Body of pancreas (tissue), 4 donors: ENCODE data around the gene LRRIQ1. TPM values are rescaled to one million over a fixed set of nuclear protein-coding genes. Genes with fewer than 3 reads are reported as not detected.

Experiments
- ATAC-seq: fragments of 150-250 bp; one replicate; pipeline ENCODE4 v1.9.1; 2016
- DNase-seq, 4 donors: peaks; one replicate each; pipeline ENCODE4 v3.0.0-alpha.2; 2019
- H3K27ac ChIP-seq, 4 donors: fragments of 200-600 bp; sonication (generic); 1 replicate in 3 of 4; 2 replicates in 1 of 4; pipeline versions ENCODE4 v1.5.1 to v1.6.1; 2016 to 2019; ENCODE audit warnings: mild to moderate bottlenecking in 1 of 4, mixed read lengths in 1 of 4, moderate library complexity in 1 of 4
- H3K27me3 ChIP-seq, 2 donors: fragments of 200-600 bp; sonication (generic); one replicate each; pipeline ENCODE4 v1.6.0; 2016; ENCODE audit warnings: mild to moderate bottlenecking in 1 of 2
- H3K36me3 ChIP-seq, 2 donors: fragments of 200-600 bp; sonication (generic); replicated peaks in 1 of 2; 2 replicates each; pipeline ENCODE4 v1.5.1; 2016; ENCODE audit warnings: low read depth in 2 of 2; ENCODE audit not compliant: insufficient read depth in 1 of 2
- H3K4me1 ChIP-seq: fragments of 200-600 bp; sonication (generic); one replicate; pipeline ENCODE4 v1.6.0; 2016
- H3K4me3 ChIP-seq, 2 donors: fragments of 200-600 bp; sonication (generic); 1 replicate in 1 of 2; 2 replicates in 1 of 2; pipeline ENCODE4 v1.5.1; 2016 to 2019
- H3K9me3 ChIP-seq, 3 donors: fragments of 200-600 bp; sonication (generic); 1 replicate in 2 of 3; 2 replicates in 1 of 3; pipeline ENCODE4 v1.5.1; 2016
- POLR2A ChIP-seq, 3 donors: fragments of 450-650 bp; IDR thresholded peaks; one replicate each; pipeline ENCODE4 v1.6.1; 2016; ENCODE audit warnings: antibody characterized with exemption in 3 of 3, mild to moderate bottlenecking in 2 of 3
- WGBS, 2 donors: methylation state at CpG; one replicate each; pipeline ENCODE4 v1.1.5; 2017; 5-methylcytosine and 5-hydroxymethylcytosine counted together
- intact Hi-C: fragments of 100-400 bp; cut with DNase I; formaldehyde crosslinking; loops from one replicate; pipeline ENCODE4 v1.15.1; 2023
- total RNA-seq, 2 donors: library from RNA; depleted of rRNA; stranded (reverse); fragments of >200 nt; gene quantifications; one replicate each; pipeline ENCODE4 v1.1.0, GENCODE V29; 2016
- TF ChIP-seq, protein P1 (sequence below), 7 experiments: fragments of 450-650 bp in 4 of 7; fragments of 200-600 bp in 3 of 7; sonication (generic) in 3 of 7; IDR thresholded peaks; one replicate each; pipeline ENCODE4 v1.5.1; 2016 to 2019; ENCODE audit warnings: antibody characterized with exemption in 7 of 7

Gene LRRIQ1
- total RNA-seq, 2 donors from 2014 or later = 1.0 to 3.6 TPM

DNA sequence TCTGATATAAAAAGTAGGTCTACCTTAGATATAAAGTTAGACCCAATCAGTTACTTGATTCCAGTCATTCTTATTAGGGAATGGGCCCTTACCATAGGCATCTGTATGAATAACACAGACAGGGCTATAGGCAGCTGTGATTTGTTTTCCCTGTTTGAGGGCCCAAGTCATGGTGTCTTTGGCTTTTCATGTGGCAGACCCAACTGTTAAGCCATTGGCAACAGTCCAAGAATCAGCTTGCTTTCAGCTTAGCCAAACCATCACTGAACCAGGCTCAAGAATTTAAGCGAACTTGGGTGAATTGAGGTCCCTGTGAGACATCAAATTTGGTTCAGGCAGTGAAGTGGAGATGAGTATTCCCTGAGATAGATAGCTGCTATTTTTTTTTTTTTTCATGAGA is 111.2 kb downstream of the LRRIQ1 start:
- 71 to 81% methylated on average over 1 of the region's 1 CpG for WGBS, 2 donors
- no peak for TF ChIP-seq POLR2A (IDR thresholded peaks at IDR 0.05)
- TF ChIP-seq, protein P1, sequence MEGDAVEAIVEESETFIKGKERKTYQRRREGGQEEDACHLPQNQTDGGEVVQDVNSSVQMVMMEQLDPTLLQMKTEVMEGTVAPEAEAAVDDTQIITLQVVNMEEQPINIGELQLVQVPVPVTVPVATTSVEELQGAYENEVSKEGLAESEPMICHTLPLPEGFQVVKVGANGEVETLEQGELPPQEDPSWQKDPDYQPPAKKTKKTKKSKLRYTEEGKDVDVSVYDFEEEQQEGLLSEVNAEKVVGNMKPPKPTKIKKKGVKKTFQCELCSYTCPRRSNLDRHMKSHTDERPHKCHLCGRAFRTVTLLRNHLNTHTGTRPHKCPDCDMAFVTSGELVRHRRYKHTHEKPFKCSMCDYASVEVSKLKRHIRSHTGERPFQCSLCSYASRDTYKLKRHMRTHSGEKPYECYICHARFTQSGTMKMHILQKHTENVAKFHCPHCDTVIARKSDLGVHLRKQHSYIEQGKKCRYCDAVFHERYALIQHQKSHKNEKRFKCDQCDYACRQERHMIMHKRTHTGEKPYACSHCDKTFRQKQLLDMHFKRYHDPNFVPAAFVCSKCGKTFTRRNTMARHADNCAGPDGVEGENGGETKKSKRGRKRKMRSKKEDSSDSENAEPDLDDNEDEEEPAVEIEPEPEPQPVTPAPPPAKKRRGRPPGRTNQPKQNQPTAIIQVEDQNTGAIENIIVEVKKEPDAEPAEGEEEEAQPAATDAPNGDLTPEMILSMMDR (IDR thresholded peaks at IDR 0.05) = no peak
- H3K36me3 ChIP-seq = no peaks in the 10 kb centered on the region
- no peaks in the 10 kb centered on the region for H3K27me3 ChIP-seq
- H3K9me3 ChIP-seq = no peaks in the 10 kb centered on the region
- H3K4me3 ChIP-seq = no peak overlapping the region
- no peak overlapping the region for H3K27ac ChIP-seq
- ATAC-seq (no peak), DNase-seq (no peak)
- H3K4me1 ChIP-seq = no peaks in the 10 kb centered on the region
- intact Hi-C loops = no loop called here

DNA sequence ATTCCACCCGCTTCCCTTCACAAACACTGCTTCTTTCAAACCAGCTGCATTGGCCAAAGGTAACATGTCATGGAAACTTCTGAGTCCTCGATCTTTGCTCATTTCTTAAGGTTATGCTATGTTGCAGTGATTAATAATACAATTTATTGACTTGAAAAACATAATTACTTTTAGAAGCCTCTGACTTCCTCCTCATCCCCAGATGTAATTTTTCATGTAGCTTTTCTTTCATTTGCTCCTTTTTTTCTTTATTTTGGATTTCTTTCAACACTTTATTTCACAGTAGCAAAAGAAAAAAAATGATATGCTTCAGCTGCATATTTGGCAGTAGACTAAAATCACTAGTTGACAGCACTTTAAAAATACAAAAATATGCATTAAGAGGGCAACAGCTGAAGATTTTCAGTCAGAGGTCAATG is 116.2 kb downstream of the LRRIQ1 start:
- ATAC-seq = no peak
- no peak for TF ChIP-seq POLR2A (IDR thresholded peaks at IDR 0.05)
- TF ChIP-seq, protein P1 (IDR thresholded peaks at IDR 0.05) = no peak
- intact Hi-C loops = no loop called here
- Histone ChIP-seq H3K27ac (no peak overlapping the region), H3K9me3 (no peaks in the 10 kb centered on the region), H3K27me3 (no peaks in the 10 kb centered on the region), H3K4me1 (no peaks in the 10 kb centered on the region), H3K36me3 (no peaks in the 10 kb centered on the region), H3K4me3 (no peak overlapping the region)
- WGBS, 2 donors = 33 to 44% methylated on average over 2 of the region's 2 CpGs
- no peak for DNase-seq

DNA sequence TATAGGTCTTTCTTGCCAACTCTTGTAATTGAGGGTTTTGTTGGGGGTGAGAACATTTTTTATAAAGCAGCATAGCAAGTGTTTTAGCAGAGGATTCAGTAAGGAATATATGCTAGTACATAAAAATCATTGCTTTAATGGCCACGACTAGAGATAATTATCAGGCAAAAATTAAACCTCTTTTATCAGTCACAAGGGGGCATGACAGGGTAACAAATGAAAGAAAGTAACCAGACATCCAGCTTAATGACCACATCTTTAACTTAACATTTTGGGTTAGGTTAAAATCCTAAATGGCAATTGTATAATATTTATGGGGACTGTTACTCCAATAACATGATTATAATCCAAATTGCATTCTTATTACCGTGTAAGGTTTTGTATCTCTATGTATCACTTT is 119.6 kb downstream of the LRRIQ1 start:
- H3K36me3 ChIP-seq = no peaks in the 10 kb centered on the region
- no peak overlapping the region for H3K27ac ChIP-seq
- intact Hi-C loops = no loop called here
- no peak overlapping the region for H3K4me3 ChIP-seq
- DNase-seq = no peak
- ATAC-seq = no peak
- no peaks in the 10 kb centered on the region for H3K27me3 ChIP-seq
- TF ChIP-seq, protein P1 (IDR thresholded peaks at IDR 0.05) = no peak
- TF ChIP-seq POLR2A (IDR thresholded peaks at IDR 0.05) = no peak
- H3K4me1 ChIP-seq = no peaks in the 10 kb centered on the region
- H3K9me3 ChIP-seq = no peaks in the 10 kb centered on the region
- WGBS, 2 donors = 24 to 26% methylated on average over 2 of the region's 2 CpGs

DNA sequence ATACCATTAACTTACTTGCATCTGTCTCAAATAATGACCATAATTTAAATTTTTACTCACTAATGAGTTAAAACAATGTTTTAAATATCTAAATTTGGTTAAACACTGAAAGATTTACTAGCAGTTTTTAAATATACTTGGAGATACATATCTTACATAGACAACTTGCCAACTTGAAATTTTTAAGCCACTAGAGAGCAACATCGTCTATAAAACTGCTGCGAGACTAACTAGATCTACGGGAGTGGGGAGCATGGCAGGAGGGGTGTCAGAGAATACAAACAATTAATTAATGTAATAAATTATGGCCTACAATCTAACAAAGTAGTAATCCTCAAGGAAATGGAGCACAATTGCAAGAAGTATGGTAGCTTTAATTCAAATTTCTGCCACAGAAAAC is 120.4 kb downstream of the LRRIQ1 start:
- TF ChIP-seq, protein P1 (IDR thresholded peaks at IDR 0.05) = no peak
- no peak for TF ChIP-seq POLR2A (IDR thresholded peaks at IDR 0.05)
- 58 to 59% methylated on average over 3 of the region's 3 CpGs for WGBS, 2 donors
- Histone ChIP-seq H3K27me3 (no peaks in the 10 kb centered on the region), H3K9me3 (no peaks in the 10 kb centered on the region), H3K27ac (no peak overlapping the region), H3K36me3 (no peaks in the 10 kb centered on the region), H3K4me1 (no peaks in the 10 kb centered on the region), H3K4me3 (no peak overlapping the region)
- ATAC-seq = no peak
- intact Hi-C loops = no loop called here
- DNase-seq = no peak

DNA sequence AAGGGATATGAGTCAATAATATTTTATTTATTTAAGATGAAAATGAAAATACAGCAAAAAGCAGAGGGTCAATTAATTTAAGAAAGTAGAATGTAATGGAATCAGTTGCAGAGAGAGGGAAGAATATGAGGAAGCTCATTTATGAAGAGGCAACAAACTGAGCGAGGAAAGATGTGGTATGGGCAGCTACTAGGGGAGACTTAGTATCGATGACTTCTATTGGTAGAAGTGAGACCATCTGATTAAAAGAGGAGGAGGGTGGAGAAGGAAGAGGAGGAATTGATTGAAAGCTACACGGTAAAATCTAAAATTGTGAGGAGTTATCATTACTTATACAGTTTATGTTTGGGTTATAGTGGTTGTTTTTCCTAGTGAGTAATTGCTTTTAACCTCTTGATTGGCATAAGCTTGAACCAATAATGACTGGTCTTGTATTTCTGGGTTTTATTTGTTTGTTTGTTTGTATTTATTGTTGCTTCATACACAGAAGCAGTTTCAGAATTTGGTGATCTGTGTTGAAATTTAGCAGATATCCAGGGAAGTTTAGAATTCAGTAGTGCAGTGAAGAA is 121.0 kb downstream of the LRRIQ1 start:
- intact Hi-C loops = no loop called here
- WGBS, 2 donors = 75 to 77% methylated on average over 3 of the region's 3 CpGs

More for the DNA sequence above, 121.0 kb downstream of the LRRIQ1 start:
- no peak overlapping the region for H3K4me3 ChIP-seq
- no peak for DNase-seq
- H3K4me1 ChIP-seq = no peaks in the 10 kb centered on the region
- H3K9me3 ChIP-seq = no peaks in the 10 kb centered on the region
- no peak overlapping the region for H3K27ac ChIP-seq
- no peak for ATAC-seq
- H3K36me3 ChIP-seq = no peaks in the 10 kb centered on the region
- H3K27me3 ChIP-seq = no peaks in the 10 kb centered on the region
- TF ChIP-seq, protein P1 (IDR thresholded peaks at IDR 0.05) = no peak
- no peak for TF ChIP-seq POLR2A (IDR thresholded peaks at IDR 0.05)
